CD4-positive, alpha-beta T cell treated with Interferon gamma for 1 hour (primary cell): Measurements from ENCODE around the gene GXYLT2.
"Not testable (repeated sequence)": the region's sequence is repeated elsewhere in the genome, so short reads cannot be mapped to it uniquely, and the experiment has no call there.

Experiments
- DNase-seq: peaks from one replicate; pipeline ENCODE4 v3.0.0-alpha.2; 2020

GXYLT2 gene

DNA sequence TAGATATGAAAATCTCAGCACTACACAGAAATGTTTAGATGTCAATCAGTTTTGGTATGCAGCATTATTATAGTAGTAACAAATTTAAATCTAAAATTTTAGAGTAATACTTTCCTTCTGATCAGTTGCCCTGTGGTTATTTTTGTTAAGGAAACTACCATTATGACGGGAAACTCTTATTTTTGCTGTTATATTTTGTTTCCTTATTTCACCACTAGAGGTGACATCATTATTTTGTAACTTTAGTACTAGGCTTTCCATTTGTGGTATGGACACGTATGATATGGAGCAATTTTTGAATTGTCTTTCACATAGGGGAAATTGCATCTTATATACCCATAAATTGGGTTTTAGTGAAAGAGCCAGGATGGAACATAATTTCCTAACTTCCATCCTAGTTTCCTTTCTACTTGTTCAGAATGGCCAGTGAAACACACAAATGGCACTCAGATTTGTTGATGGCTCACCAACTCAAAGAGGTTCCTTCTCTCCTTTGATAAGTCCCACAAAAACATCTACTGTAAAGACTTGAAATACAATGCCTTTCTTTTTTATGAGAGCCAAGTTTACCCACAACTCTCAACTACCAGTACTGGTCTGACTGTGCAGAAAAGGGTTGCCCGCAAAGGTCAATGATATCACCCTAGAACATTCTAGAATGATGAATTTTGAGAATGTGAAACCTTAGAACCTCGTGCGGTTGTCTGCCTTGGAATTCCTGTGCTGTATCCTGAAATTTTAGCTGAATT lies 89.4 kb downstream of the GXYLT2 start:
- no peak for DNase-seq

GRCh38 chr3:72982609-72983366 lies 94.9 kb downstream of the GXYLT2 start:
- DNase-seq = no peak

DNA sequence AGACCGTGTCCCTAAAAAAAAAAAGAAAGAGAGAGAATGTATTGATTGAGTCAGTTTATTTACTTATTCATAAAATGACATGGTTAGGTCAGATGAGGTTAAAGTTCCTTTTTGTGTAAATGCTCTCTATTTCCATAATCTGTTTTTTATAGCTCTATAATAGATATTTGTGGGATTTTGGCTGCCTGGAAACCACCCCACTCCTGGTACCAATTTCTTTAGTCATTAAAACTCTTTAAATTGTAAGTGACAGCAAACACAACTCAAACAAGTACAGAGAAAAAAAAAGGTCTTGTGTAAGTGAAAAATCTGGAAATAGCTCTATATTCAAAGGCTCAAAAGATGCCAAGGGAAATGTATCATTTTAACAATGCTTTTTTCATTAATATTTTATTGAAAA lies 97.7 kb downstream of the GXYLT2 start:
- DNase-seq = no peak

DNA sequence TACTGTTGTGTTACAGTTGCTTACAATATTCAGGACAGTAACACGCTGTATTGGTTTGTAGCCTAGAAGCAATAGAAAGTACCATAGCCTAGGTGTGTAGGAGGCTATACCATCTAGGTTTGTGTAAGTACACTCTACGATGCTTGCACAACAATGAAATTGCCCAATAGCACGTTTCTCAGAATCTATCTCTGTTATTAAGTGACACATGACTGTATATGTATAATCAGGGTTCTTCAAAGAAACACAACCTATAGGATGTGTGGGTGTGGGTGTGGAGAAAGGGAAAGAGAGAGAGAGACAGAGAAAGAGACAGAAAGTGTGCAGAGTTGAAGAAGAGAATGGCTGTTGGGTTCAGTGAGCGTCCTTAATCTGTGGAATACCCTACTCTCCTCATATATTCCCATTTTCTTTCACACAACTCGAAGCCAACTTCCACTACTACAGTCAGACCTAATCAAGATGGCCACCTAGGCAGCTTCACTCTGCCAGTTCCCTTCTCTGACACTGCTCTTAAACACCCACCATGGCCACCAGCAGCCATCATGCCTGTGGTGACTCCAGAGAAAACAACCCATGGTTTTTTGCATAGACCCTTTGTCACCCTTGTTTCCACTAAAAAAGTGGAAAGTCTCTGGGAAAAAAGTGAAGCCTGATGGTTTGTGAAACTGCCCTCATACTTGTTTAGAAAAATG lies 103.0 kb downstream of the GXYLT2 start:
- DNase-seq = no peak

DNA sequence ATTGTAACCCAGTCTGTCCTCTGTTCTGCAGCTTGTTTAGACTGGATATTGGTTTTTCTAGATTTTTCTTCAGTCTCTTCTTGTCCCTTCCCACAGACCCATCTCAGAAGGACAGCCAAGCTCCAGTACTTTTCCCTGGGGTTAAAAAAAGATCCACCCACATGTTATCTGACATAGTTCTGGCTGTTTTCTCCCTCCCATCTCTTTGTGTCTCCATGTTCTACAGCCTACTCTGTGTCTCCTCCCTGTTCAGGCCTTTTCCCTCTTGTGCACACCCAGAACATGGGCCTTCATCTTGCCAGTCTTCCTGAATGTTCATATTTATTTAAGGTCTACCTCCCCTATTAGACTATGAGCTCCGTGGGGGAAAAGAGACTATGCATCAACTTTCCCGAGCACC lies 103.7 kb downstream of the GXYLT2 start:
- no peak for DNase-seq

GRCh38 chr3:72993391-72993790 lies 105.5 kb downstream of the GXYLT2 start:
- DNase-seq = no peak

DNA sequence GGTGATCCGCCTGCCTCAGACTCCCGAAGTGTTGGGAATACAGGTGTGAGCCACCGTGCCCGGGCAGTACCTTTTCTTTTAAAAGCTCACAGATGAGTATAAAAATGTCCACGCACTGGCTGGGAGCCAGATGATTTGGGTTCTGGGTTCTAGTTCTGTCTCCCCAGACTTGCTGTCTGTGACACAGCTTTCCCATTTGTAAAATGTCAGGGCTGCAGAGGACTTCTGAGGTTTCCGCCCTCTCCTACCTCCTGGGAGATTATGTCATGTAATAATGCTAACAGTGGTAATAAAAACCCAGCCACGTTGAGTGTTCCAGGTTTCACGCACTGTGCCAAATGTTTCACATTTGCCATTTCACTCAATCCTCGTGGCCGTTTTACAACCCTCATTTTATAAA lies 107.5 kb downstream of the GXYLT2 start:
- DNase-seq = no peak

GRCh38 chr3:72996121-72996472 lies 108.3 kb downstream of the GXYLT2 start:
- no peak for DNase-seq

GRCh38 chr3:72996473-72997333 lies 108.9 kb downstream of the GXYLT2 start, which contains the start of gene PPP4R2:
Gene PPP4R2 (plus strand): TSS chr3:72996811. CDS start chr3:72997038, 227 bp downstream.
- DNase-seq = peak; percentile 92

DNA sequence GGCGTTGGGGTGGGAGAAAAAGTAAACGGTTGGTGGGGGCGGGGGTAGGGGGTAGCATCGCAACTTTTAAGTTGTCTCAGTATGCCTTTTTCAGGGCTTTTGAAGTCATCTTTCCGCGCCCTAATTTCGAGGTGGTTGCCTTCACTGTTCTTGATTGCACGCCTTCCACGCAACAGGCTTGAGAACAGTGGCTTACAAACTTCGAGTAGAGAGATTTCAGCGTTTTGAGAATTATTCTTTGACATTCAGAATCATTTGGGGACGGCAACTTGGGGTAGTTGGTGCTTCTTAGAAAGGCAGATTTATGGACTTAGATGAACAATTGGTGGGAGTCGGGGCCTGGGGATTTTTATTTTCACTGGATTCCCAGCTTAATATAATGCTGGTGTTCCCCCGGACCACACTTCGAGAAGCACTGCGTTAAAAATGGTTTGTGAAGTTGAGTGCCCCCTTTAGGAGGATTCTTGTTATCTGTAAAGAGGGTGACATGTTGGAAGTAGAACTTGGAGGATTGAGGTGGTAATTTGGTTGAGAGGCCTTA lies 109.6 kb downstream of the GXYLT2 start:
- peak; percentile 28 for DNase-seq

DNA sequence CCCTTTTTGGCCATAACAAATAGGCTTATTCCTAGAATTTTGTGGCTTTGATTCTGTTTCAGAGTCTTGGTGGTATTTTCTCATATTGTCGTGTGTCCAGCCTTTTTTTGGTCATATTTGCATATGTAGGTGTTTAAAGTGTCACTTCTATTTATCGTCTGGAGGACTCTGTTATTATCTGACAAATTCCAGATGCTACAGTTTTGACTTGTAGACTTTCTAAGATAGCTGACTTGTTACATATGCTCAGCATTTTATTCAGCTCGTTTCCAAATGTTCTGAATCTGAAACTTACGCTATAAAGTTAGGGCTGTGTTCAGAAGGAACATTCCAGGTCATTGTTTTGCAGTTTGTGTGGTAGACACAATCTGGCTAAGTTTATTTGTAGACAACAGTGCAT lies 110.6 kb downstream of the GXYLT2 start:
- DNase-seq = no peak

- DNase-seq = no peak
Measured at GRCh38 chr3:72999951-73000350, 112.1 kb downstream of the GXYLT2 start.

- not testable (repeated sequence) for DNase-seq
Measured at GRCh38 chr3:73003050-73003449, 115.2 kb downstream of the GXYLT2 start.

DNA sequence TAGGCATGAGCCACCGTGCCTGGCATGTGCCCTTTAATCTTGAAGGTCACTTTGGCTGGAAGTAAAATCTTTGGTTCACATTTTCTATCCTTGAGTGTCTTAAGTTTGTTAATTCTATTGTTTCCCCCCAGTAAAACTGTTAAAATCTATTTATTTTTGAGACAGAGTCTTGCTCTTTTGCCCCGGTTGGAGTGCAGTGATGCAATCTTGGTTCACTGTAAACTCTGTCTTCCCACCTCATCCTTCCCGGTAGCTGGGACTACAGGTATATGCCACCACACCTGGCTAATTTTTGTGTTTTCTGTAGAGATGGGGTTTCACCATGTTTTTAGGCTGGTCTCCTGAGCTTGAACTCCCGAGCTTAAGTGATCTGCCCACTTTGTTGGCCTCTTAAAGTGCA lies 116.5 kb downstream of the GXYLT2 start:
- DNase-seq = no peak

GRCh38 chr3:73007992-73008712 lies 120.3 kb downstream of the GXYLT2 start:
- no peak for DNase-seq

- no peak for DNase-seq
Measured at GRCh38 chr3:73009008-73009407, 121.2 kb downstream of the GXYLT2 start.

GRCh38 chr3:73009750-73010149 lies 121.9 kb downstream of the GXYLT2 start:
- DNase-seq = no peak

DNA sequence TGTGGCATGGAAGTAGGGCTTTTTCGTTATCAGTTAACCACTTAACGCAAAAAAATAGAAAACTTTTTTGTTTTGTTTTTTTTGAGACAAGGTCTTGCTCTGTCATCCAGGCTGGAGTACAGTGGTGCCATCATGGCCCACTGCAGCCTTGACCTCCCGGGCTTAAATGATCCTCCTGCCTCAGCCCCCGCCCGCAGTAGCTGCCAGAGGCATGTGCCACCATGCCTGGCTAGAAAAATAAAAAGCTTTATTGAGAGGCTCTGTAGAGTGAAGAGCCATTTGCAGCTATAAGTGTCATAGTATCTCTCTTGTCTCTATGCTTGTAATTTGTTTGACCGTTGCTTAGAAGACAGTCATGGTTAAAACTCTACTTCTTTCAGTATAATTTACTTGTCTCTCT lies 122.3 kb downstream of the GXYLT2 start:
- no peak for DNase-seq

GRCh38 chr3:73018298-73018697 lies 130.5 kb downstream of the GXYLT2 start:
- DNase-seq = no peak

GRCh38 chr3:73018790-73019441 lies 131.1 kb downstream of the GXYLT2 start:
- no peak for DNase-seq

- no peak for DNase-seq
Measured at GRCh38 chr3:73021301-73021835, 133.5 kb downstream of the GXYLT2 start.
